GM19351 (cell line): Measurements from ENCODE around the gene SYT6.

Source experiments
- ATAC-seq: cut with Tn5 transposase; IDR thresholded peaks from one replicate; pipeline ENCODE4 v1.9.1; 2021; ENCODE audit warnings: mild to moderate bottlenecking, moderate library complexity; ENCODE audit not compliant: unreplicated experiment

Gene SYT6

GRCh38 chr1:114154963-114155322, 1.3 kb upstream of the SYT6 start:
- no peak for ATAC-seq

- ATAC-seq = no peak
These were observed 685 bp upstream of the SYT6 start for GRCh38 chr1:114154146-114154962.

GRCh38 chr1:114152508-114153260, 985 bp downstream of the SYT6 start:
- no peak for ATAC-seq

- no peak for ATAC-seq
These were observed 1.6 kb downstream of the SYT6 start for GRCh38 chr1:114152089-114152507.

GRCh38 chr1:114150016-114150415, 3.7 kb downstream of the SYT6 start:
- ATAC-seq = no peak

- no peak for ATAC-seq
These were observed 4.5 kb downstream of the SYT6 start for GRCh38 chr1:114149211-114149610.

- no peak for ATAC-seq
These were observed 8.0 kb downstream of the SYT6 start for GRCh38 chr1:114145504-114146151.

GRCh38 chr1:114144016-114144415, 9.7 kb downstream of the SYT6 start:
- no peak for ATAC-seq

GRCh38 chr1:114139540-114139939, 14.1 kb downstream of the SYT6 start:
- ATAC-seq = no peak

- no peak for ATAC-seq
These were observed 16.2 kb downstream of the SYT6 start for GRCh38 chr1:114137497-114137896.

- no peak for ATAC-seq
These were observed 17.9 kb downstream of the SYT6 start for GRCh38 chr1:114135786-114136185.

- no peak for ATAC-seq
These were observed 19.2 kb downstream of the SYT6 start for GRCh38 chr1:114134518-114134917.

- ATAC-seq = no peak
These were observed 20.5 kb downstream of the SYT6 start for GRCh38 chr1:114133129-114133528.

- no peak for ATAC-seq
These were observed 22.0 kb downstream of the SYT6 start for GRCh38 chr1:114131526-114132220.

- no peak for ATAC-seq
These were observed 22.7 kb downstream of the SYT6 start for GRCh38 chr1:114130846-114131525.

GRCh38 chr1:114130213-114130612, 23.5 kb downstream of the SYT6 start:
- ATAC-seq = no peak

- ATAC-seq = no peak
These were observed 25.4 kb downstream of the SYT6 start for GRCh38 chr1:114128293-114128692.

GRCh38 chr1:114126261-114127095, 27.2 kb downstream of the SYT6 start:
- ATAC-seq = peak; percentile 54

- no peak for ATAC-seq
These were observed 29.0 kb downstream of the SYT6 start for GRCh38 chr1:114124644-114125043.
